NB4 (cell line): ENCODE data around the gene TACC2.

Experiments
- CTCF ChIP-seq: IDR thresholded peaks from one replicate; pipeline ENCODE4 v1.5.1; 2012; ENCODE audit warnings: low read depth, low read length
- MAX ChIP-seq: IDR thresholded peaks from 2 replicates; pipeline ENCODE4 v1.6.1; 2011; ENCODE audit warnings: low read depth, low read length
- POLR2A ChIP-seq: IDR thresholded peaks from 2 replicates; pipeline ENCODE4 v1.6.1; 2011; ENCODE audit warnings: mild to moderate bottlenecking; ENCODE audit not compliant: insufficient read length; ENCODE audit errors: extremely low read depth

GRCh38 chr10:122295451-122295809, 306.5 kb downstream of the TACC2 start:
- no peak for TF ChIP-seq POLR2A
- no peak for TF ChIP-seq CTCF
- TF ChIP-seq MAX: no peak
